ENCODE measurements around the gene BLM. TPM values are rescaled to one million over a fixed set of nuclear protein-coding genes. Genes with fewer than 3 reads are reported as not detected.

The BLM gene
- total RNA-seq, 1 experiment from 2014 or later = 41.3 TPM

DNA sequence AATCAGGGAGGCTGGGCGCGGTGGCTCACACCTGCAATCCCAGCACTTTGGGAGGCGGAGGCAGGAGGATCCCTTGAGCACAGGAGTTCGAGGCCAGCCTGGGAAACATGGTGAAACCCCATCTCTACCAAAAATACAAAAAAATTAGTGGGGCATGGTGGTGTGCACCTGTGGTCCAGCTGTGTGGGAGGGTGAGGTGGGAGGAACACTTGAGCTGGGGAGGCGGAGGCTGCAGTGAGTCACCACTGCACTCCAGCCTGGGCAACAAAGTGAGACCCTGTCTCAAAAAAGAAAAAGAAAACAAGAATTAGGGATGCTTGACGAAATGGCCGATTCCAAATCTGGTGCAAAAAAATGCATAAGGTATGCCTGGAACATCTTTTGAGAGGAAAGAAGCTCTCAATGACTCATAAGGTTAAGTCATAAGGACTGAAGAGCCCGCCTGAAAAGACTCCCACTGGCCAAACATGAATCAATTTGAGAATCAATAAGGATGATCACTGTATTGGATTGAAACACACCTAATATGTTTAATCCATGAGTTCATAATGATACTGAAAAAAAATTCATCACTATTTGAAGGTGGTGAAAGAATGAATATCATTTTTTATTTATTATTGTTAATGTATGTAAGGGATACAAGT is 27.7 kb downstream of the BLM start:
- no peak for DNase-seq
- Histone ChIP-seq H4K20me1 (ENCODE audit: control insufficient read depth, insufficient read depth, insufficient read length) (no peaks in the 10 kb centered on the region), H3K4me1 (ENCODE audit: insufficient read depth, low read length) (no peaks in the 10 kb centered on the region), H2BK5ac (ENCODE audit: insufficient read length, low read length) (no peak overlapping the region), H3K79me1 (ENCODE audit: insufficient read depth, low read depth, low read length, poor library complexity, severe bottlenecking) (no peaks in the 10 kb centered on the region), H3K79me2 (ENCODE audit: insufficient read depth, low read length) (peaks cover 10% of the 10 kb centered on the region; the same call in 1 of the 2 replicates), H2BK20ac (ENCODE audit: low read depth, low read length, poor library complexity, severe bottlenecking) (no peak overlapping the region), H2BK120ac (ENCODE audit: low read depth, low read length, poor library complexity, severe bottlenecking) (no peak overlapping the region), H3K23ac (ENCODE audit: insufficient read length, low read depth, low read length) (no peak overlapping the region), H2BK15ac (ENCODE audit: low read depth, low read length) (no peak overlapping the region), H3K4ac (ENCODE audit: low read depth, low read length) (no peak overlapping the region), H3K23me2 (ENCODE audit: insufficient read length, low read depth, low read length, poor library complexity, severe bottlenecking) (no peaks in the 10 kb centered on the region), H3K9ac (ENCODE audit: extremely low read depth, insufficient read length, low read length) (no peak overlapping the region), H4K5ac (ENCODE audit: insufficient read length, low read depth, low read length) (no peak overlapping the region), H4K8ac (replicated peaks; ENCODE audit: insufficient read length, low read depth, low read length) (no peak overlapping the region), H4K91ac (ENCODE audit: insufficient read length, low read depth, low read length) (no peak overlapping the region), H3K4me2 (ENCODE audit: insufficient read depth, insufficient read length, low read length) (no peak overlapping the region), H2AFZ (ENCODE audit: low read length) (no peak overlapping the region), H2BK12ac (ENCODE audit: insufficient read length, low read depth, low read length) (no peak overlapping the region), H3K9me3 (ENCODE audit: control insufficient read depth, low read depth, low read length) (no peaks in the 10 kb centered on the region), H3K14ac (ENCODE audit: insufficient read depth, low read length) (no peak overlapping the region), H3K27me3 (ENCODE audit: insufficient read depth, low read length) (no peaks in the 10 kb centered on the region), H3K56ac (ENCODE audit: insufficient read length, low read depth, low read length) (no peak overlapping the region), H3T11ph (ENCODE audit: low read length) (no peak overlapping the region), H2AK5ac (ENCODE audit: insufficient read length, low read length) (no peak overlapping the region), H3K18ac (ENCODE audit: insufficient read length, low read depth, low read length) (no peak overlapping the region), H3K27ac (ENCODE audit: insufficient read length, low read depth, low read length) (no peak overlapping the region)
- Mint-ChIP-seq H3K36me3 (ENCODE audit: insufficient read depth in 1 of 3, low read depth in 3 of 3) (peaks cover 4 to 18% (median 11%) of the 10 kb centered on the region in 3 experiments), H3K9me3 (no peaks in the 10 kb centered on the region), H3K4me3 (no peak overlapping the region), H3K27me3 (ENCODE audit: low read depth) (no peaks in the 10 kb centered on the region), H3K27ac (no peak overlapping the region), H3K4me1 (peaks cover 3 to 9% of the 10 kb centered on the region in 2 experiments; a peak in 2 of 4 replicates)
- no CpG with 5 or more reads among the region's 8 CpGs for WGBS (ENCODE audit: extremely low coverage, insufficient read length, low lambda C conversion rate)
- TF ChIP-seq, protein P1, sequence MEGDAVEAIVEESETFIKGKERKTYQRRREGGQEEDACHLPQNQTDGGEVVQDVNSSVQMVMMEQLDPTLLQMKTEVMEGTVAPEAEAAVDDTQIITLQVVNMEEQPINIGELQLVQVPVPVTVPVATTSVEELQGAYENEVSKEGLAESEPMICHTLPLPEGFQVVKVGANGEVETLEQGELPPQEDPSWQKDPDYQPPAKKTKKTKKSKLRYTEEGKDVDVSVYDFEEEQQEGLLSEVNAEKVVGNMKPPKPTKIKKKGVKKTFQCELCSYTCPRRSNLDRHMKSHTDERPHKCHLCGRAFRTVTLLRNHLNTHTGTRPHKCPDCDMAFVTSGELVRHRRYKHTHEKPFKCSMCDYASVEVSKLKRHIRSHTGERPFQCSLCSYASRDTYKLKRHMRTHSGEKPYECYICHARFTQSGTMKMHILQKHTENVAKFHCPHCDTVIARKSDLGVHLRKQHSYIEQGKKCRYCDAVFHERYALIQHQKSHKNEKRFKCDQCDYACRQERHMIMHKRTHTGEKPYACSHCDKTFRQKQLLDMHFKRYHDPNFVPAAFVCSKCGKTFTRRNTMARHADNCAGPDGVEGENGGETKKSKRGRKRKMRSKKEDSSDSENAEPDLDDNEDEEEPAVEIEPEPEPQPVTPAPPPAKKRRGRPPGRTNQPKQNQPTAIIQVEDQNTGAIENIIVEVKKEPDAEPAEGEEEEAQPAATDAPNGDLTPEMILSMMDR (conservative IDR thresholded peaks at IDR 0.05) = no peak

Data from H9 (cell line).